Loucy (cell line): ENCODE data around the gene FANCC.

Source experiments
- H2AFZ ChIP-seq: fragments of 200-600 bp; sonication (generic); 2 replicates; pipeline ENCODE4 v1.6.0; 2016; ENCODE audit warnings: antibody characterized with exemption, mild to moderate bottlenecking, low read length, moderate library complexity
- H3F3A ChIP-seq: fragments of 200-600 bp; 2 replicates; pipeline ENCODE4 v1.6.0; 2016; ENCODE audit warnings: antibody characterized with exemption, low read depth, mild to moderate bottlenecking
- H3K27me3 ChIP-seq: fragments of 200-600 bp; sonication (generic); 2 replicates; pipeline ENCODE4 v1.6.1; 2014; ENCODE audit warnings: low read length, mild to moderate bottlenecking; ENCODE audit not compliant: insufficient read depth, poor library complexity, severe bottlenecking
- H3K36me3 ChIP-seq: fragments of 200-600 bp; sonication (generic); 2 replicates; pipeline ENCODE4 v1.6.1; 2016; ENCODE audit warnings: low read length; ENCODE audit not compliant: insufficient read depth
- H3K4me1 ChIP-seq: fragments of 200-600 bp; sonication (generic); 2 replicates; pipeline ENCODE4 v1.5.1; 2014; ENCODE audit warnings: low read length, mild to moderate bottlenecking; ENCODE audit not compliant: insufficient read depth, poor library complexity, severe bottlenecking
- H3K4me2 ChIP-seq: fragments of 200-600 bp; sonication (generic); 2 replicates; pipeline ENCODE4 v1.6.0; 2014; ENCODE audit warnings: antibody characterized with exemption, low read length, low read depth, mild to moderate bottlenecking; ENCODE audit not compliant: poor library complexity, severe bottlenecking
- H3K4me3 ChIP-seq: fragments of 200-600 bp; sonication (generic); 2 replicates; pipeline ENCODE4 v1.5.1; 2014; ENCODE audit warnings: low read length, mild to moderate bottlenecking, mixed read lengths; ENCODE audit not compliant: poor library complexity, severe bottlenecking
- H3K79me2 ChIP-seq: fragments of 200-600 bp; sonication (generic); 2 replicates; pipeline ENCODE4 v1.6.1; 2014; ENCODE audit warnings: low read length; ENCODE audit not compliant: insufficient read depth
- H3K9ac ChIP-seq: fragments of 200-600 bp; sonication (generic); 2 replicates; pipeline ENCODE4 v1.6.0; 2014; ENCODE audit warnings: mild to moderate bottlenecking, low read depth, low read length, moderate library complexity; ENCODE audit not compliant: poor library complexity, severe bottlenecking
- H3K9me2 ChIP-seq: fragments of 200-600 bp; sonication (generic); replicated peaks from 2 replicates; pipeline ENCODE4 v1.6.1; 2016; ENCODE audit warnings: low read depth, low read length, mixed read lengths
- H3K9me3 ChIP-seq: fragments of 200-600 bp; sonication (generic); 2 replicates; pipeline ENCODE4 v1.6.1; 2014; ENCODE audit warnings: mild to moderate bottlenecking, antibody characterized with exemption, low read length, low read depth; ENCODE audit not compliant: insufficient read depth
- H4K20me1 ChIP-seq: fragments of 200-600 bp; sonication (generic); 2 replicates; pipeline ENCODE4 v1.6.0; 2014; ENCODE audit warnings: antibody characterized with exemption, low read length, mild to moderate bottlenecking; ENCODE audit not compliant: insufficient read depth, poor library complexity, severe bottlenecking
- CTCF ChIP-seq: fragments of 200-600 bp; sonication (generic); conservative IDR thresholded peaks from 2 replicates; pipeline ENCODE4 v1.5.1; 2014; ENCODE audit warnings: mild to moderate bottlenecking, antibody characterized with exemption, low read length
- EZH2phosphoT487 ChIP-seq: fragments of 200-600 bp; IDR thresholded peaks from 2 replicates; pipeline ENCODE4 v1.6.1; 2018; ENCODE audit warnings: antibody characterized with exemption, mild to moderate bottlenecking, moderate library complexity, borderline replicate concordance

The FANCC gene

GRCh38 chr9:95268681-95269080 lies 48.8 kb downstream of the FANCC start:
- Histone ChIP-seq H2AFZ (no peak overlapping the region), H3F3A (no peaks in the 10 kb centered on the region), H3K4me2 (no peak overlapping the region), H3K9me3 (no peaks in the 10 kb centered on the region), H3K27me3 (no peaks in the 10 kb centered on the region), H3K9ac (no peak overlapping the region), H3K9me2 (no peaks in the 10 kb centered on the region), H3K36me3 (no peaks in the 10 kb centered on the region), H3K4me3 (no peak overlapping the region), H4K20me1 (no peaks in the 10 kb centered on the region), H3K4me1 (peaks cover 40% of the 10 kb centered on the region), H3K79me2 (peaks cover 23% of the 10 kb centered on the region; the same call in 1 of the 2 replicates)
- TF ChIP-seq EZH2phosphoT487 (no peak), CTCF (peak; percentile 77)

GRCh38 chr9:95266649-95267048 lies 50.9 kb downstream of the FANCC start:
- Histone ChIP-seq H3K9ac (no peak overlapping the region), H3K9me3 (no peaks in the 10 kb centered on the region), H3K4me1 (peaks cover 33% of the 10 kb centered on the region), H3K4me2 (peak overlapping the region; percentile 51), H3K79me2 (peaks cover 37% of the 10 kb centered on the region), H2AFZ (no peak overlapping the region), H3K9me2 (no peaks in the 10 kb centered on the region), H4K20me1 (no peaks in the 10 kb centered on the region), H3F3A (no peaks in the 10 kb centered on the region), H3K36me3 (no peaks in the 10 kb centered on the region), H3K27me3 (no peaks in the 10 kb centered on the region), H3K4me3 (peak overlapping the region; percentile 33)
- TF ChIP-seq EZH2phosphoT487 (no peak), CTCF (no peak)

- H2AFZ ChIP-seq: no peak overlapping the region
- peaks cover 33% of the 10 kb centered on the region for H3K4me1 ChIP-seq
- H3F3A ChIP-seq: no peaks in the 10 kb centered on the region
- H3K27me3 ChIP-seq: no peaks in the 10 kb centered on the region
- no peaks in the 10 kb centered on the region for H3K9me2 ChIP-seq
- TF ChIP-seq EZH2phosphoT487 (no peak), CTCF (no peak)
- H3K36me3 ChIP-seq: no peaks in the 10 kb centered on the region
- H3K4me2 ChIP-seq: no peak overlapping the region
- no peak overlapping the region for H3K9ac ChIP-seq
- no peak overlapping the region for H3K4me3 ChIP-seq
- H3K79me2 ChIP-seq: peaks cover 37% of the 10 kb centered on the region
- no peaks in the 10 kb centered on the region for H3K9me3 ChIP-seq
- no peaks in the 10 kb centered on the region for H4K20me1 ChIP-seq
These were observed 51.5 kb downstream of the FANCC start for GRCh38 chr9:95265960-95266359.
